LNCAP (cell line): ENCODE results near the gene TBC1D14.

ENCODE experiments used
- CTCF ChIP-seq: fragments of 450-650 bp; IDR thresholded peaks from 2 replicates; pipeline ENCODE4 v1.5.1; 2017; ENCODE audit warnings: mild to moderate bottlenecking

TBC1D14 gene

GRCh38 chr4:6944301-6945051 lies 34.9 kb downstream of the TBC1D14 start:
- no peak for TF ChIP-seq CTCF

- TF ChIP-seq CTCF, result no peak
These were observed 35.4 kb downstream of the TBC1D14 start for GRCh38 chr4:6945052-6945409.

DNA sequence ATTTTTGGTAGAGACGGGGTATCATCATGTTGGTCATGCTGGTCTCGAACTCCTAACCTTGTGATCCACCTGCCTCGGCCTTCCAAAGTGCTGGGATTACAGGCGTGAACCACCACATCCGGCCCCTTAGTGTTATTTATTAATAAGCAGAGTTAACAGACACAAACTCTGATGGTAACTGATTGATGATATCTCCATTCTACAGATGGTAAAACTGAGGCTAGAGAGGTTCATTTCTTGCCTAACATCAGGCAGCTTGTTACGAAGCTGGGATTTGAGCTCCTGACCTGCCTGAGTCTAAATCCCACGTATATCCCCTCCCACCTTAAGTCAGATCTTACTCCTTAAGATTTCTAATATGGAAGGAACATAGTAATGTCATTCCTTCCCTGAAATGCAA lies 36.9 kb downstream of the TBC1D14 start:
- no peak for TF ChIP-seq CTCF

- TF ChIP-seq CTCF, result no peak
These were observed 38.5 kb downstream of the TBC1D14 start for GRCh38 chr4:6948134-6948460.

DNA sequence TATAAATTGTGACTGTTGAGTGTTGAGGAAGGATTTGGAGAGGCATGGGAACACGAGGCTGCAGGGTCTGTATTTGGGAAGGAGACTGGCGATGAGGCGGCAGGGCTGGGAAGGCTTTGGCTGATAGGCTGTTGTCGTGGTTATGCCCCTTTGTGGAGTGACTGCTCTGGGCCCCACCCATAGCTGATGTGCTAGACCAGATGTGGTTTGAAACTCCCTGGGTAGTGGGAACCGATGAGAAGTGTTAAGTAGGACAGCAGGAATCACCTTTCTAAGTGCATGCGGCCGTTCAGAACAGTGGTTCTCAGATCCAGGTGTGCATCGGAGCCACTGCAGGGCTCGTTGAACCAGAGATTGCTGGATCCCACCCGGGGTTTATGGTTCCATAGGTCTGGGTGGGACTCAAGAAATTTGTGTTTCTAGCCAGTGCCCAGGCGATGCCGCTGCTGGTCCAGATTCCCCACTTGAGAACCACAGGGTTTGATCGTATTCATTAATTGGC lies 42.3 kb downstream of the TBC1D14 start:
- no peak for TF ChIP-seq CTCF

- no peak for TF ChIP-seq CTCF
These were observed 44.2 kb downstream of the TBC1D14 start for GRCh38 chr4:6953751-6954380.

DNA sequence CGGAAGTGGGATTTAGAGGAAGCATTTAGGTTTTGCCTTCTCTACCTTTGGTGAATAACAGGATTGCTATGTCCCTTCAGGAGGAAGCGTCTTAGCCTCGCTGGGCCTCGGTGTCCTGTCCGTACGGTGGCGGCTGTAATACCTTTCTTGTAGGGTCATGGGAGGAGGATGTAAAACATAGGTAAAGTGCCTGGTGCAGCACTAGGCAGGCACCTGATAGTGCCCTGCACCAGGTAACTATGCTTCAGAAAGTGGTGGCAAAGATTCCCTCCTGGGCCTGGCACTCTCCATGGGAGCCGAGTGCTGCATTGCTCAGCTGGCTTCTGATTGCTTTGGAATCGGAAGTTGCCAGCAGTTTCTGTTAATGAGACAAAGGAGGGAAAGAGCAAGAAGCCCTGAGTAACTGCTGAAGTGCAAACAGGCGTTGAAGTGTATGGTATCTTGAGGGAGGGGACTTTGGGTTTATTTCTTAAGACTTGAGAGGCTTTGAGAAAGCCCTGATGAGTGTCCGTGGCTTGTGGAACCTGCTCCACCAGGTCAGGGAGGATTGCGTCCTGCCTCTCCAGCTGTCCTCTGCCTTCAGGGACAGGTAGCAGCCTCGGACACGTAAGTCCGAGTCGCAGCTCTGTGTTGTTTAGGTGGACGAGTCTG lies 45.8 kb downstream of the TBC1D14 start:
- no peak for TF ChIP-seq CTCF
